ENCODE data around the gene AGAP1. TPM values are rescaled to one million over a fixed set of nuclear protein-coding genes. Genes with fewer than 3 reads are reported as not detected.

Gene AGAP1
- total RNA-seq, 1 experiment from 2014 or later, result 25.8 TPM

DNA sequence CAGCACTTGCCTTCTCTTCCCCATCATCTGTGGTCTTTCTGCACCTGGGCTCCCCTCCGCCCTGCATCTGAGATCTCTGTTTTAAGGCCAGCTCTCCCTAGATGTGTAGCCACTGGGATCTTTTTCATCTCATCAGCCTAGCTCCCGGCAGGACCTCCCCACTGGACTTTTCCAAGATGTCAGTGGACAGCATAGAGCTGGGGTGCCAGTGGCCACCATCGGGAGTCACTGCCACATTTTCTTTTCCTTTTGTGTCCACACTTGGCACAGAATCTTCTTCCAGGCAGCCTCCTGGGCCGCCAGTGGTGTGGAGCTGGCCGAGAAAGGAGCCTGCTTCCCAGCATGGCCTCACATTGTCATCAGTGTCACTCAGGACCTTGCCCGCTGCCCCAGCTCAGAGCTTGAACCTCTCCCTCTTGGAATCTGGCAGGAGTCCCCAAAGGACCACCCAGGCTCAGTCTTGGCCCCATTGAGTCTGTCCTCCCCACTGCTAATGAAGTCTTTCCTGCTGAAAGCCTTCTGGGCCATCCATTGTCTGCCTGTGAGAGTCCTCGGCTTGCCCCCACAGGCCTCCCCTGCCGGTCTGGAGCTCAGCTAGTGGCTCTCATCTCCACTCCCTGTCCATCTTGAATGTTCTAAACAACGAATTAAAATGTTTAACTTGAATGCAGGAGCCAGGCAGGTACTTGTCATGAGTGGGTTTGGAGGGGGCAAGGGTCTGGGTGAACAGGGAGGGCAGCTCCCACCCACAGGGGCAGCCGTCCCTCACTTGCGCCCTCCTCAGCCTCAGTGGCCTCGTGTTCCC lies 349.9 kb downstream of the AGAP1 start:
- H4K91ac ChIP-seq (ENCODE audit: insufficient read length, low read depth, low read length), result no peak overlapping the region
- no peak overlapping the region for H2BK120ac ChIP-seq (ENCODE audit: low read depth, low read length, poor library complexity, severe bottlenecking)
- no peaks in the 10 kb centered on the region for H3K23me2 ChIP-seq (ENCODE audit: insufficient read length, low read depth, low read length, poor library complexity, severe bottlenecking)
- no peak overlapping the region for H4K5ac ChIP-seq (ENCODE audit: insufficient read length, low read depth, low read length)
- H3K27ac Mint-ChIP-seq, result peak overlapping the region in 2 of 3 experiments; percentile 46 to 62; a peak in 2 of 7 replicates
- H3K27me3 Mint-ChIP-seq (ENCODE audit: low read depth), result no peaks in the 10 kb centered on the region
- H2AFZ ChIP-seq (ENCODE audit: low read length), result no peak overlapping the region
- H3K4me1 ChIP-seq (ENCODE audit: insufficient read depth, low read length), result no peaks in the 10 kb centered on the region
- H2BK15ac ChIP-seq (ENCODE audit: low read depth, low read length), result no peak overlapping the region
- H3K9ac ChIP-seq (ENCODE audit: extremely low read depth, insufficient read length, low read length), result no peak overlapping the region
- H4K8ac ChIP-seq (replicated peaks; ENCODE audit: insufficient read length, low read depth, low read length), result no peak overlapping the region
- H3K4me3 Mint-ChIP-seq, result no peak overlapping the region
- H2BK5ac ChIP-seq (ENCODE audit: insufficient read length, low read length), result no peak overlapping the region
- no peaks in the 10 kb centered on the region for H3K9me3 Mint-ChIP-seq
- H3K27ac ChIP-seq (ENCODE audit: insufficient read length, low read depth, low read length), result no peak overlapping the region
- no peak overlapping the region for H2BK12ac ChIP-seq (ENCODE audit: insufficient read length, low read depth, low read length)
- no peak overlapping the region for H3K23ac ChIP-seq (ENCODE audit: insufficient read length, low read depth, low read length)
- H3K79me1 ChIP-seq (ENCODE audit: insufficient read depth, low read depth, low read length, poor library complexity, severe bottlenecking), result no peaks in the 10 kb centered on the region
- no peak overlapping the region for H2BK20ac ChIP-seq (ENCODE audit: low read depth, low read length, poor library complexity, severe bottlenecking)
- H2AK5ac ChIP-seq (ENCODE audit: insufficient read length, low read length), result no peak overlapping the region
- H3K4me2 ChIP-seq (ENCODE audit: insufficient read depth, insufficient read length, low read length), result no peak overlapping the region
- H3K18ac ChIP-seq (ENCODE audit: insufficient read length, low read depth, low read length), result no peak overlapping the region
- no peak overlapping the region for H3K56ac ChIP-seq (ENCODE audit: insufficient read length, low read depth, low read length)
- H3K14ac ChIP-seq (ENCODE audit: insufficient read depth, low read length), result no peak overlapping the region
- H3K27me3 ChIP-seq (ENCODE audit: insufficient read depth, low read length), result no peaks in the 10 kb centered on the region
- peak; percentile 16 for DNase-seq
- H3K79me2 ChIP-seq (ENCODE audit: insufficient read depth, low read length), result no peaks in the 10 kb centered on the region; the same call in 1 of the 2 replicates
- no peak overlapping the region for H3T11ph ChIP-seq (ENCODE audit: low read length)
- H3K4me1 Mint-ChIP-seq, result peaks cover 11 to 15% of the 10 kb centered on the region in 2 experiments
- no peaks in the 10 kb centered on the region for H3K9me3 ChIP-seq (ENCODE audit: control insufficient read depth, low read depth, low read length)
- H4K20me1 ChIP-seq (ENCODE audit: control insufficient read depth, insufficient read depth, insufficient read length), result no peaks in the 10 kb centered on the region
- WGBS (ENCODE audit: extremely low coverage, insufficient read length, low lambda C conversion rate), result no CpG with 5 or more reads among the region's 12 CpGs
- 0 out of 7 replicates have a peak, but pooled peaks cover 0 to 2% (median 0%) of the 10 kb centered on the region in 3 experiments for H3K36me3 Mint-ChIP-seq (ENCODE audit: insufficient read depth in 1 of 3, low read depth in 3 of 3)
- TF ChIP-seq, protein P1, sequence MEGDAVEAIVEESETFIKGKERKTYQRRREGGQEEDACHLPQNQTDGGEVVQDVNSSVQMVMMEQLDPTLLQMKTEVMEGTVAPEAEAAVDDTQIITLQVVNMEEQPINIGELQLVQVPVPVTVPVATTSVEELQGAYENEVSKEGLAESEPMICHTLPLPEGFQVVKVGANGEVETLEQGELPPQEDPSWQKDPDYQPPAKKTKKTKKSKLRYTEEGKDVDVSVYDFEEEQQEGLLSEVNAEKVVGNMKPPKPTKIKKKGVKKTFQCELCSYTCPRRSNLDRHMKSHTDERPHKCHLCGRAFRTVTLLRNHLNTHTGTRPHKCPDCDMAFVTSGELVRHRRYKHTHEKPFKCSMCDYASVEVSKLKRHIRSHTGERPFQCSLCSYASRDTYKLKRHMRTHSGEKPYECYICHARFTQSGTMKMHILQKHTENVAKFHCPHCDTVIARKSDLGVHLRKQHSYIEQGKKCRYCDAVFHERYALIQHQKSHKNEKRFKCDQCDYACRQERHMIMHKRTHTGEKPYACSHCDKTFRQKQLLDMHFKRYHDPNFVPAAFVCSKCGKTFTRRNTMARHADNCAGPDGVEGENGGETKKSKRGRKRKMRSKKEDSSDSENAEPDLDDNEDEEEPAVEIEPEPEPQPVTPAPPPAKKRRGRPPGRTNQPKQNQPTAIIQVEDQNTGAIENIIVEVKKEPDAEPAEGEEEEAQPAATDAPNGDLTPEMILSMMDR (conservative IDR thresholded peaks at IDR 0.05), result no peak
- H3K4ac ChIP-seq (ENCODE audit: low read depth, low read length), result no peak overlapping the region

Measured in H9 (cell line).